Stomach smooth muscle (tissue), 2 donors: Measurements from ENCODE around the gene TRIM8.

ENCODE experiments used
- H3K27ac ChIP-seq: one replicate; pipeline ENCODE4 v1.7.0; 2013; ENCODE audit warnings: mild to moderate bottlenecking, low read length, inconsistent platforms
- H3K27me3 ChIP-seq, 2 donors: one replicate each; pipeline ENCODE4 v1.7.0; 2013; ENCODE audit warnings: low read length in 2 of 2; ENCODE audit not compliant: insufficient read depth in 2 of 2, control insufficient read depth in 1 of 2
- H3K36me3 ChIP-seq, 2 donors: one replicate each; pipeline ENCODE4 v1.7.0; 2013; ENCODE audit warnings: low read length in 2 of 2; ENCODE audit not compliant: control insufficient read depth in 2 of 2, insufficient read depth in 2 of 2
- H3K4me1 ChIP-seq: one replicate; pipeline ENCODE4 v1.7.0; 2013; ENCODE audit warnings: low read length; ENCODE audit not compliant: control insufficient read depth, insufficient read depth
- H3K4me3 ChIP-seq, 2 donors: one replicate each; pipeline ENCODE4 v1.7.0; 2013; ENCODE audit warnings: low read length in 2 of 2
- H3K9ac ChIP-seq, 2 donors: one replicate each; pipeline ENCODE4 v1.7.0; 2013; ENCODE audit warnings: low read length in 2 of 2, mild to moderate bottlenecking in 1 of 2
- H3K9me3 ChIP-seq, 2 donors: one replicate each; pipeline ENCODE4 v1.7.0; 2013; ENCODE audit warnings: low read length in 2 of 2; ENCODE audit not compliant: control insufficient read depth in 2 of 2
- donor health status: healthy.
- donor health status: Pancreatic carcinoma.

TRIM8 gene, protein sequence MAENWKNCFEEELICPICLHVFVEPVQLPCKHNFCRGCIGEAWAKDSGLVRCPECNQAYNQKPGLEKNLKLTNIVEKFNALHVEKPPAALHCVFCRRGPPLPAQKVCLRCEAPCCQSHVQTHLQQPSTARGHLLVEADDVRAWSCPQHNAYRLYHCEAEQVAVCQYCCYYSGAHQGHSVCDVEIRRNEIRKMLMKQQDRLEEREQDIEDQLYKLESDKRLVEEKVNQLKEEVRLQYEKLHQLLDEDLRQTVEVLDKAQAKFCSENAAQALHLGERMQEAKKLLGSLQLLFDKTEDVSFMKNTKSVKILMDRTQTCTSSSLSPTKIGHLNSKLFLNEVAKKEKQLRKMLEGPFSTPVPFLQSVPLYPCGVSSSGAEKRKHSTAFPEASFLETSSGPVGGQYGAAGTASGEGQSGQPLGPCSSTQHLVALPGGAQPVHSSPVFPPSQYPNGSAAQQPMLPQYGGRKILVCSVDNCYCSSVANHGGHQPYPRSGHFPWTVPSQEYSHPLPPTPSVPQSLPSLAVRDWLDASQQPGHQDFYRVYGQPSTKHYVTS

DNA sequence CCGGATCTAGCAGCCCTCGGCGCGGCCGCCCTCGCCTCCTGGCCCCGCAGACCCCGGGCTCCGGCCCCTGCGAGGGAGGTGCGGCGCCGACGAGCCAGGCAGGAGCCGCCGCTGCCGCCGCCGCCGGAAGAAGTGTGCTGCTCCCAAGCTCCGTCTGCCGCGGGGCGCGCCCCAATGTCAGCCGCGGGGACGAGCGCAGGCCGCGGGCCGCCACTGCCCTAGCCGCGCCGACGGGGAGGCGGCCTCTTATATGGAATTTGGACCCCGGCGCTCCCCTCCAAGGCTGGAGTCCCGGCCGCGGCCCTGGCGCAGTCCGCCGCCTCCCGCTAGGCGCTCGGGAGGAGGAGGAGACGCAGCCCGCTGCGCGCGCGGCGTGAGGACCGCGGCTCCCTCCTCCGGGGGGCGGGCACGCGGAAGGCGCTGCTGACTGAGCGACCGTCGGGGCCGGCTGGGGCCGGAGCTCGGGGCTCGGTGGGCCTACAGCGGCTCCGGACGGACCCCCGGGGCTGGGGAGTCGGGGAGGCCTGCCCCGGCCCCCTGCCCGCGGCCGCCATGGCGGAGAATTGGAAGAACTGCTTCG lies at the start of gene TRIM8:
TRIM8 (plus strand) TSS at position 414 of the 580 bp plus-strand sequence; CDS start at position 553, 139 bp downstream.
- Histone ChIP-seq H3K9me3 (no peaks in the 10 kb centered on the region), H3K27me3 (no peaks in the 10 kb centered on the region), H3K4me1 (peaks cover 47% of the 10 kb centered on the region), H3K27ac (peak within 1 kb of the TSS; percentile 99), H3K9ac (peak within 1 kb of the TSS; percentile 78 to 97), H3K36me3 (no peaks in the 10 kb centered on the region), H3K4me3 (peak within 1 kb of the TSS; percentile 79 to 92)

GRCh38 chr10:102595293-102595692 lies 49.0 kb upstream of the TRIM8 start:
- Histone ChIP-seq H3K36me3 (peaks cover 10 to 25% of the 10 kb centered on the region in 2 donors), H3K27me3 (no peaks in the 10 kb centered on the region), H3K4me1 (peaks cover 37% of the 10 kb centered on the region), H3K4me3 (no peak overlapping the region), H3K27ac (peak overlapping the region; percentile 86), H3K9ac (peak overlapping the region; percentile 25 to 30), H3K9me3 (no peaks in the 10 kb centered on the region)

GRCh38 chr10:102595897-102596296 lies 48.4 kb upstream of the TRIM8 start:
- peak overlapping the region in 1 of 2 donors; percentile 30 for H3K9ac ChIP-seq
- H3K9me3 ChIP-seq: no peaks in the 10 kb centered on the region
- peak overlapping the region; percentile 86 for H3K27ac ChIP-seq
- peaks cover 40% of the 10 kb centered on the region for H3K4me1 ChIP-seq
- no peaks in the 10 kb centered on the region for H3K27me3 ChIP-seq
- H3K36me3 ChIP-seq: peaks cover 10 to 27% of the 10 kb centered on the region in 2 donors
- H3K4me3 ChIP-seq: no peak overlapping the region

- no peaks in the 10 kb centered on the region for H3K27me3 ChIP-seq
- H3K36me3 ChIP-seq: peaks cover 11 to 30% of the 10 kb centered on the region in 2 donors
- no peak overlapping the region for H3K9ac ChIP-seq
- H3K4me1 ChIP-seq: peaks cover 44% of the 10 kb centered on the region
- H3K9me3 ChIP-seq: no peaks in the 10 kb centered on the region
- peak overlapping the region in 1 of 2 donors; percentile 15 for H3K4me3 ChIP-seq
- peak overlapping the region; percentile 86 for H3K27ac ChIP-seq
These were observed 47.7 kb upstream of the TRIM8 start for GRCh38 chr10:102596506-102596971.

DNA sequence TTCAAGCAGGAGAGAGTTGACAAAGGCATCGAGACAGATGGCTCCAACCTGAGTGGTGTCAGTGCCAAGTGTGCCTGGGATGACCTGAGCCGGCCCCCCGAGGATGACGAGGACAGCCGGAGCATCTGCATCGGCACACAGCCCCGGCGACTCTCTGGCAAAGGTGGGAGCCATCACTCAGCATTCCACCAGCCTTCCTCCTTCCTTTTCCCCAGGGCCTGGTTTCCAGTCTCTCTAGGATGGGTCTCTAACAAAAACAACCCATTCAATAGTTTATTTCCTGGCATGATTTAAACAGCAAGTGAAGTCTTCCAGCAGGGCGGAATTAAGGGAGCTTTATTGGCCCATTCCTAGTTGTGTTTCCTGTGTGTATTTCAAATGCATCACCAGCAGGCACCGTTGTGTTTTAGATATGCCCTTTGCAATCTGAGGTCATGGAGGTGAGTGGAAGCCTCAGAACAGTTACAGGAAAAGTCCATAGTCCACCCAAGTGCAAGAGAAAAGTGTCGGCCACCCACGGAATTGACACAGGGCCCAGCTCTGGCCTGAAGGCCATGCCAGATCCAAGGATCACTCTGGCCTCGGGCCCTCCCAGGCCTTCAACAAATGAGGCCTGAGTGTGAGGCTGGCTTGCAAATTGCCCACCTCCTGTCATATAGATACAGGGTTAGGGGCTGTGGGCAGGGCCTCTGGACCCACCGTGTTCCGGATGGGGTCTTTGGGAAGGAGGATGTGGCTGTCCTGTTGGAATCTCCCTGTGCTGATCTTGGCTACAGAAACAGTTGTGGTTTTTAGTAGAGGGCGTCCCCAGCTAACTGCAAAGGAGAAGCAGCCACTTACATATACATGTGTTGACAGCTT lies 46.9 kb upstream of the TRIM8 start:
- Histone ChIP-seq H3K4me3 (peak overlapping the region in 1 of 2 donors; percentile 15), H3K9me3 (no peaks in the 10 kb centered on the region), H3K36me3 (peaks cover 13 to 30% of the 10 kb centered on the region in 2 donors), H3K27ac (peak overlapping the region; percentile 86), H3K27me3 (no peaks in the 10 kb centered on the region), H3K4me1 (peaks cover 47% of the 10 kb centered on the region), H3K9ac (no peak overlapping the region)

DNA sequence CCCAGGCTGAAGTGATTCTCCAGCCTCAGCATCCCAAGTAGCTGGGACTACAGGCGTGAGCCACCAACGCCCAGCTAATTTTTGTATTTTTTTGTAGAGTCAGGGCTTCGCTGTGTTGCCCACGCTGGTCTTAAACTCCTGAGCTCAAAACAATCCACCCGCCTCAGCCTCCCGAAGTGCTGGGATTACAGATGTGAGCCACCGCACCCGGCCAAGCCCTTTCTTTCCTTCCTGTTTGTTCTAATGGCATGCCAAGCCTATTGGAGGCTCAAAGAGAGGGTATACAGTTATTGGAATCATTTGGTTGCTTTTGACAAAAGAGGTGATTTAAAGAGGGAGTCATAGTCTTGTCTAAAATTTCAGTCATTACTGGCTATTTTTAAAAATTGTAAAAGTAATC lies 46.0 kb upstream of the TRIM8 start:
- Histone ChIP-seq H3K4me1 (peaks cover 41% of the 10 kb centered on the region), H3K27me3 (no peaks in the 10 kb centered on the region), H3K9me3 (no peaks in the 10 kb centered on the region), H3K27ac (peak overlapping the region; percentile 86), H3K4me3 (no peak overlapping the region), H3K36me3 (peaks cover 13 to 35% of the 10 kb centered on the region in 2 donors), H3K9ac (no peak overlapping the region)

DNA sequence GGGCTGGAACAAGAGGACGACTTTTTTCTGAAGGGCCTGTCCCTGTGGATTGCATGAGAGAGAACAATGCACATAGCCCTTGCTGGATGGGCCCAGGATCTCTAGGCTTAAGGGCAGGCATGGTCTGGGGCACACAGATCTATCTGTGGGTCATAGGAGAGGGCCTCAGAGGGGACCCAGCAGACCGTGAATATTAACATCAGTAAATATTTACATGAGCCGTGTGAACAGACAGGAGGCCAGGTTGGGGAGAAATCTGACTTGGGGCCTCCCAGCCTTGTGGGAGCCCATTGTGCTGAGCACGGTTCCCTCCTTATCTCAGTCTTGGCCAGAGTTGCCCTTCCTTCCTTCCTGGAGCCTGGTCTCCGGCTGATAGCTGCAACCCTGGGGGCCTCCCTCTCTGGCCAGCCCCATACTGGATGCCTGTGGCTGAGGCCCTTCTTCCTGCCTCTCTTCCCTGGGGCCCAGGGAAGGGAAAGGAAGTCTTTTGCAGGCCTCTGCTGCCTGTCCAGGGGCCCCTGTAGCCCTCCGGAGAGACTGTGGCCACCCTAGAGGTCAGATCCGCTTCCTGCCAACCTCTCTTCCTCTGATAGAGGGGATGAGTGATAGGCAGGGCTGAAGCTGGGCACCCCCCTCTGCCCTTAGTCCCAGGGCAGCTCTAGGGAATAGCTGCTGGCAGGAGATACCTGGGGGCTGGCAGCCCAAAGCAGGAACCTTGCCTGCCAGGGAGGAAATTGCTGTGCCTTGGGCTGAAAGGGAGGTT lies 44.5 kb upstream of the TRIM8 start:
- Histone ChIP-seq H3K4me1 (peaks cover 44% of the 10 kb centered on the region), H3K27ac (peak overlapping the region; percentile 18), H3K27me3 (no peaks in the 10 kb centered on the region), H3K9ac (peak overlapping the region in 1 of 2 donors; percentile 13), H3K9me3 (no peaks in the 10 kb centered on the region), H3K4me3 (no peak overlapping the region), H3K36me3 (peaks cover 16 to 42% of the 10 kb centered on the region in 2 donors)

DNA sequence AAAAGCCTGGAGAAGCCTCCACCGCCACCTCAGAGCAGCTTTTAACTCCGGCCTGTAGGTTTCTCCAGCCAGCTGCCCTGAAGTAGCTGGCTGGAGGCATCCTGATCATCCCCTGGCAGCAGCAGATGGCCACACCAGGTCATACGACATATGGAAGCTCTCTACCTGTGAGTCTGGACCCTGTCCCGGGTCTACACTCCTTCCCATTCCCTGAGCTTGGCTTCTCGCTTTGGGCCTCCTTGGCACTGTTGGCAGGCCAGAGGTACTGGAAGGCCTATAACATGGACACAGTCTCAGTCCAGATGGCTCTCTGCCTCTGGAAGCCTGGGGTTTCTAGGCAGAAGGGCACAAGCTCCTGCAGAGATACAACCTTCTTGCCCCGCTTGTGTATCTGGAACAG lies 43.5 kb upstream of the TRIM8 start:
- peaks cover 16 to 42% of the 10 kb centered on the region in 2 donors for H3K36me3 ChIP-seq
- peak overlapping the region; percentile 18 for H3K27ac ChIP-seq
- no peaks in the 10 kb centered on the region for H3K9me3 ChIP-seq
- H3K4me1 ChIP-seq: peaks cover 33% of the 10 kb centered on the region
- no peak overlapping the region for H3K9ac ChIP-seq
- no peaks in the 10 kb centered on the region for H3K27me3 ChIP-seq
- H3K4me3 ChIP-seq: no peak overlapping the region

DNA sequence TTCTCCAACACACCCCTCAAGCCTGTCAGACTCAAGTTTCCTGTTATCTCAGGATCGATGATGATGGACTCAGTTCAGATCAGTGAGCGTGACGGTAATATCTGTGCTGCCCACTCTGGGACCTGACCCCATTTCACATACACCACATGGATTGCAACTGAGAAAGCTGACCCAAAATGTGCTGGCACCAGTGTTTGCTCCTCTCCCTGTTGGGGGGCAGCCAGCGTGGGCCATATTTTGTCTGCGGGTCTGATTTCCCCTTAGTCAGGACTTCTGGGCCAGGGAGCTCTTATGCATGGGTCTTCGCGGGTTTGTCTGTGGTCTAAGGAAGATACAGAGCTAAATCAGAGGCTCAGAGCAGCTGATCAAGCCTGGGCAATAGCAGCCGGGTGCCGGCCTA lies 42.6 kb upstream of the TRIM8 start:
- Histone ChIP-seq H3K27me3 (no peaks in the 10 kb centered on the region), H3K27ac (peak overlapping the region; percentile 42), H3K9me3 (no peaks in the 10 kb centered on the region), H3K36me3 (peaks cover 16 to 42% of the 10 kb centered on the region in 2 donors), H3K4me3 (no peak overlapping the region), H3K9ac (no peak overlapping the region), H3K4me1 (peaks cover 25% of the 10 kb centered on the region)
